GF-D8 (cell line): ENCODE data around the gene GOSR1.
"Not testable (repeated sequence)": the region's sequence is repeated elsewhere in the genome, so short reads cannot be mapped to it uniquely, and the experiment has no call there.

Experiments
- DNase-seq: peaks from one replicate; lab custom pipeline; 2025; lab: John Stamatoyannopoulos, UW

Gene GOSR1

DNA sequence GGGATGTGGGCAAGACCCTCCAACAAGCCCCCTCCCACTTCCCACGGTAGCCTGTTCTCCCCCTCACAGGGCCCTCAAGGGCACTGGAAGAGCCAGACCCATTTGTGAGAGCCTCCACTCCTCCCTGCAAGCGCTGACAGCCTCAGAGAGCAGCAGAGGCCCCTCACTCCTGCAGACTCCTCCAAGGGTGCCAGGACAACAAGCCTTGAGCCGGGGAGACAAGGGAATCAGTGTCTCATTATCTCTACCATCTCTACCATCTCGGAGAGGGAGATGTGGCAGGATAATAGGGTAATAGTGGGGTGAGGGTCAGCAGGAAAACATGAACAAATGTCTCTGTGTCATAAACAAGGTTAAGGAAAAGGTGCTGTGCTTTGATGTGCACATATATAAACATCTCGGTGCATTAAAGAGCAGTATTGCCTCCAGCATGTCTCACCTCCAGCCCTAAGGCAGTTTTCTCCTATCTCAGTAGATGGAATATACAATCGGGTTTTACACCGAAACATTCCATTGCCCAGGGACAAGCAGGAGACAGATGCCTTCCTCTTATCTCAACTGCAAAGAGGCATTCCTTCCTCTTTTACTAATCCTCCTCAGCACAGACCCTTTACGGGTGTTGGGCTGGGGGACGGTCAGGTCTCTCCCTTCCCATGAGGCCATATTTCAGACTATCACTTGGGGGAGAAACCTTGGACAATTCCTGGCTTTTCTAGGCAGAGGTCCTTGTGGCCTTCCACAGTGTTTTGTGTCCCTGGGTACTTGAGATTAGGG is 86.1 kb downstream of the GOSR1 start:
- not testable (repeated sequence) for DNase-seq

GRCh38 chr17:30563905-30564390 is 86.7 kb downstream of the GOSR1 start:
- not testable (repeated sequence) for DNase-seq

DNA sequence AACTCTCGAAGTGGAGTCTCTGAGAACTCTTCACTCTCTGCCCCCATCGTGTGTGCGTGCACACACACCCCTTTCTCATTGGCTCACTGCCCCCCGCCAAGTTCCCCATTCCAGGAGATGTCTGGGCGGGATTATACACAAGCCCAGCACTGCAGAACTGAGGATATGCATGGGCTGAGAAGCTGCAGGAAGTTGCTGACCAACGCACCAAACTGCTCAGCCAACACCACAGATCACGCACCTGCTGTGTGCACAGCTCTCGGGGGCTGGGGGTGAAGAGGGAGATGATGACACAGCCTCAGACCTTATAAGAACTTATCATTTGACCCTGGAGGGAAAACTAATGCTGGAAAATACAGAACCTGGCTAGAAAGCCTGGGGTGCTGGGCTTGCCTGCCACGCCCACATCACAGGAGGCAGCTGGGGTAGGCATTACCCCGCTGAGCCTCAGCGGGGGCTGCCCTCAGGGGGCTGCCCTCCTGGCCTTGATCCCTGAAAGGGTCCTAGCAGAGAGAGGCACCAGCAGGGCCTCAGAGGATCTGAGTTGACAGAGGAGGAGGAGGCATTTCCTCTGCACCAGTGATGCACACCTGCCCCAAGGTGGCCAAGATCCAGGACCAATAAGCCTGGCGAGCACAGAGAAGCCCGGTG is 87.3 kb downstream of the GOSR1 start:
- peak; percentile 59 for DNase-seq

- no peak for DNase-seq
Measured at GRCh38 chr17:30565073-30565935, 88.1 kb downstream of the GOSR1 start.

GRCh38 chr17:30566104-30566503 is 88.9 kb downstream of the GOSR1 start:
- DNase-seq: not testable (repeated sequence)

GRCh38 chr17:30566516-30567225 is 89.5 kb downstream of the GOSR1 start:
- not testable (repeated sequence) for DNase-seq

GRCh38 chr17:30567231-30568116 is 90.3 kb downstream of the GOSR1 start:
- DNase-seq: no peak

DNA sequence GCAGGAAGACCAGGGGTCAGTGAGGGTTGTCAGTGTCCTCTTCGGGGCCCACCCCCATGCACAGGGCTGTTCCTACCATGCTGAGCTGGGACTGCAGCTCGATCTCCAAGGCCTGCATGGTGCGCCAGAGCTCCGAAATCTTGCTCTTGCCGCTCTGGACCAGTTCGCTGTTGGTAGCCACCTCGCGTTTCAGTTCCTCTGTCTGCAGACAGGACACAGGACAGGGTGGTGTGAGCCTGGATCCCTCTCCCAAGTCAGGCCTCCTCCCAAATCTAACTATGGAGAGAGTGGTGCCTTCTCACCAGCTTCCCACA is 90.9 kb downstream of the GOSR1 start:
- no peak for DNase-seq

DNA sequence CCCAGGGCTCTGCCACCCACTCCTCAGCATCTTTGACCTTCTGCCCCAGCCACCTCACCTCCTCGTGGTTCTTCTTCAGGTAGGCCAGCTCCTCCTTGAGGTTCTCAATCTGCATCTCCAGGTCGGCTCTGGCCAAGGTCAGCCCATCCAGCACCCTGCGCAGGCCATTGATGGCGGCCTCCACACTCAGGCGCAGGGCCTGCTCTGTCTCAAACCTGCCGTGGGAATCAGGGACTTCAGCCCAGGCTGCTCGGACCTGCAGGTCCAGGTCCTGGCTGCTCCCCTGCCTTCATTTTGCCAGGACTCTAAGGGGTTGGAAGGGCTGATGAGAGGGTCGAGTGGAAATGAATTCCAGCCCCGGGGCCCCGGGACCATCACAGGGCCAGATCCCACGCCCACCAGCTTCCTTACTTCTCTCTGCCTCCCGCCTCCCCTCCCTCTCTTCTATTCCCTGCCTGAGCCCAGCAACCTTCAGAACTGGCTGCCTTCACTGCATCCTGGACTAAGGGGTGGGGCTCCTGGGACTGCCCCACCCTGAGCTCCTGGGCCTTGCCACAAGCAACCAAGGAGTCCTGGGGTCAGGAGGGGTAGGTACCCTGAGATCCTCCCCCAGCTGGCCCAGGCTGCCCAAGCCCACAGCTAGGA is 92.4 kb downstream of the GOSR1 start:
- DNase-seq: not testable (repeated sequence)

GRCh38 chr17:30570191-30570590 is 93.0 kb downstream of the GOSR1 start:
- DNase-seq: no peak

- no peak for DNase-seq
Measured at GRCh38 chr17:30570596-30571265, 93.5 kb downstream of the GOSR1 start.

GRCh38 chr17:30571404-30571803 is 94.2 kb downstream of the GOSR1 start:
- DNase-seq: not testable (repeated sequence)

DNA sequence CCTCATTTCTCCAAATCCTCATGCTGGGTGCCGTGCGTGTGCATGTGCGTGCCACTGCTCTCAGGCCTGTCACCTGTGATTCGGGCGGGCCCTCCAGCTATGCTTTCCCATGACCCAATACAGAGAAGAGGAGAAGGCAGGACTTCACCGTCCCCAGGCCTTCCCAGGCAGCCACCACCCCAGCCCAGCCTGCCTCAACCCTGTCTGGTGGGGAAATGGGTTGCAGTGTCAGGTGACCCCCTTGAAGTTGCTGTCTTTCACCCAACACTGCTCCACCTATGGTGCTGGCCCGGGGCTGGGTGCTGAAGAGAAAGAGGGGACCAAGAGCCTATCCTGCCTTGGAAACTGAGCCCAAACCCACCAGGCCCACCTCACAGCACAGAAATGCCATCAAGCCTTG is 94.7 kb downstream of the GOSR1 start:
- no peak for DNase-seq

GRCh38 chr17:30572651-30573554 is 95.7 kb downstream of the GOSR1 start:
- DNase-seq: not testable (repeated sequence)

- DNase-seq: no peak
Measured at GRCh38 chr17:30573603-30574175, 96.5 kb downstream of the GOSR1 start.

DNA sequence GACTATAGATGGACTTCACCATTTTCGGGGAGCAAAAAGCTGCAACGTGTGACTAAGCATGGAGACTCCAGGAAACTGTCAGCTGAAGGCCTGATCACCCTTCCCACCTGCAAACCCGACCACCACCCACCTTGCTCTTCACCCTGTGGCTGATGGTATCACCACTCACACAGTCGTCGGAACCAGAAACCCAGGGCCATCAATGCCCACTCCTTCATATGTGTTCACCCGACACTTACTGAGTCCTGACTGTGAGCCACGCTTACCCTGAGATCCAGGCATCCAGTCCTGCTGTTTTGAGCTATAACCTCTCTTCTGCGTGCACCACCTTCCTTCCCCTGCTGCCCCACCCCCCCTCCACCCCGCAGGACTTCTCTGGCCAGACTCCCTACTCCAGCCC is 97.1 kb downstream of the GOSR1 start:
- DNase-seq: not testable (repeated sequence)

- not testable (repeated sequence) for DNase-seq
Measured at GRCh38 chr17:30574806-30575205, 97.6 kb downstream of the GOSR1 start.

DNA sequence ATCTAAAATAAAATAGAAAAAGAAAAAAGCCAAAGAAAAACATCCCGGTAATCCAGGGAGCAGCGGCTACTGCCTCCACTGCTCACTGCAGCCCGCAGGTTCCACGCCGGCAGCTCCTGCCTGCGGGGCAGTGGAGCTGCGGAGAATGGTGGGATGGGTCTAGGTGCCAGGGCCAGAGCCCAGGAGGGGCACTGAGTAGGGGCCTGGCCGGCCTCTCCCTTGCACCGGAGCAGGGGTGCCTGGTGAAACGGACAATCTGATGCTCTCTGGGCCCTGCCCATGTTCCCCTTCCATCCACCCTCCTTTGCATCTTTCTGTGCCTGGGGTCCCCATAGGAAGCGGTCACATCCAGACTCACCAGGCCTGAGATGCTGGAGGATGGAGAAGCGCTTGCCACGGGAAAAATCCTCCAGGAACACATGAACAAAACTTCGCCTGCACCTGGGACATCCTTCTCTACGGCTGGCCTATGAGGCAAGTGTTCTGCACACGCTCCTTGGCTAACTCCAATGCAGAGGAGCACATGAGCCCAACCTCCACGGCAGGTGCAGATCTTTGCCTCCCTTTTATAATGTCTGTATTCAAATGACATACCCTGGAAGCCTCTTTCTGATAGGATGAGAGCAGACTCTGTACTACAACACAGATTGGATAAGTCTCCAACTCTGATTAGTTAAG is 98.6 kb downstream of the GOSR1 start:
- not testable (repeated sequence) for DNase-seq
